AG09309 (cell line): ENCODE data around the gene PGA5.
"Not testable (repeated sequence)": the region's sequence is repeated elsewhere in the genome, so short reads cannot be mapped to it uniquely, and the experiment has no call there.

Experiments used
- DNase-seq: peaks from one replicate; pipeline ENCODE4 v3.0.0-alpha.2; 2010; ENCODE audit warnings: low read depth
- H3K4me3 ChIP-seq: 2 replicates; pipeline ENCODE4 v1.5.1; 2011; ENCODE audit warnings: mild to moderate bottlenecking, low read depth, low read length, moderate library complexity; ENCODE audit not compliant: control insufficient read depth
- TF ChIP-seq, protein P1 (sequence below): IDR thresholded peaks from 2 replicates; pipeline ENCODE4 v1.5.1; 2011; ENCODE audit warnings: mild to moderate bottlenecking, low read depth, low read length, inconsistent platforms; ENCODE audit not compliant: insufficient read depth, control insufficient read depth; ENCODE audit errors: missing control alignments

Gene PGA5

GRCh38 chr11:61240875-61241274 is at the start of gene PGA5:
Gene PGA5 (plus strand): TSS chr11:61241175. CDS start chr11:61241227, 52 bp downstream.
- DNase-seq, result not testable (repeated sequence)

DNA sequence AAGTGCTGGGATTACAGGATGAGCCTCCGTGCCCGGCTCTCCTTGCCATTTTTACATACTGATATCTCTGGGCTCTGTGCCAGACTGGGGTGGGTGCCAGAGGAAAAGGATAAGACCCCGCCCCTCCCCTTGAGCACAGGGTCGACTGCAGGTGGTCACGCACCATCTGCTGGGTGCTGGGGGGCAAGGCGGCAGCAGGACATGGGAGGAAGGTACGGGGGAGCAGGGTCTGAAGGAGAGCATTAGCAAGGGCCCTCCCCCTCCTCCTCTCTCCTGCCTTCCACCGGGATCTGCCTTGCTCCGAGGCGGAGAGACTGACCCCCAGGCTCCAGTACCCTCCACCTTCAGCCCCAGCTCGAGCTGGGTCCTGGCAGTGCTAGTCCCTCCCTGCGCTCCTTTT is 47.4 kb upstream of the PGA5 start:
- TF ChIP-seq, protein P1, sequence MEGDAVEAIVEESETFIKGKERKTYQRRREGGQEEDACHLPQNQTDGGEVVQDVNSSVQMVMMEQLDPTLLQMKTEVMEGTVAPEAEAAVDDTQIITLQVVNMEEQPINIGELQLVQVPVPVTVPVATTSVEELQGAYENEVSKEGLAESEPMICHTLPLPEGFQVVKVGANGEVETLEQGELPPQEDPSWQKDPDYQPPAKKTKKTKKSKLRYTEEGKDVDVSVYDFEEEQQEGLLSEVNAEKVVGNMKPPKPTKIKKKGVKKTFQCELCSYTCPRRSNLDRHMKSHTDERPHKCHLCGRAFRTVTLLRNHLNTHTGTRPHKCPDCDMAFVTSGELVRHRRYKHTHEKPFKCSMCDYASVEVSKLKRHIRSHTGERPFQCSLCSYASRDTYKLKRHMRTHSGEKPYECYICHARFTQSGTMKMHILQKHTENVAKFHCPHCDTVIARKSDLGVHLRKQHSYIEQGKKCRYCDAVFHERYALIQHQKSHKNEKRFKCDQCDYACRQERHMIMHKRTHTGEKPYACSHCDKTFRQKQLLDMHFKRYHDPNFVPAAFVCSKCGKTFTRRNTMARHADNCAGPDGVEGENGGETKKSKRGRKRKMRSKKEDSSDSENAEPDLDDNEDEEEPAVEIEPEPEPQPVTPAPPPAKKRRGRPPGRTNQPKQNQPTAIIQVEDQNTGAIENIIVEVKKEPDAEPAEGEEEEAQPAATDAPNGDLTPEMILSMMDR, result no peak
- DNase-seq, result no peak
- no peak overlapping the region for H3K4me3 ChIP-seq

More at GRCh38 chr11:61240875-61241274, at the start of gene PGA5:
- not testable (repeated sequence) for H3K4me3 ChIP-seq

GRCh38 chr11:61194169-61194671 is 46.8 kb upstream of the PGA5 start:
- TF ChIP-seq, protein P1, result no peak
- DNase-seq, result no peak
- no peak overlapping the region for H3K4me3 ChIP-seq

GRCh38 chr11:61194981-61195695 is 45.8 kb upstream of the PGA5 start:
- TF ChIP-seq, protein P1, result no peak
- H3K4me3 ChIP-seq, result no peak overlapping the region
- no peak for DNase-seq

- H3K4me3 ChIP-seq, result no peak overlapping the region
- TF ChIP-seq, protein P1, result no peak
- no peak for DNase-seq
Observed at GRCh38 chr11:61195719-61196118, 45.3 kb upstream of the PGA5 start.

GRCh38 chr11:61198361-61198760 is 42.6 kb upstream of the PGA5 start:
- no peak for DNase-seq
- H3K4me3 ChIP-seq, result no peak overlapping the region
- TF ChIP-seq, protein P1, result no peak

- TF ChIP-seq, protein P1, result no peak
- no peak for DNase-seq
Observed at GRCh38 chr11:61198948-61199523, 41.9 kb upstream of the PGA5 start.

More at GRCh38 chr11:61198948-61199523, 41.9 kb upstream of the PGA5 start:
- H3K4me3 ChIP-seq, result no peak overlapping the region
